H9 (cell line): ENCODE data around the gene C1QTNF6. TPM values are rescaled to one million over a fixed set of nuclear protein-coding genes. Genes with fewer than 3 reads are reported as not detected.

Source experiments
- DNase-seq: peaks from one replicate; pipeline ENCODE4 v3.0.0-alpha.2; 2017
- H2AFZ ChIP-seq: one replicate; pipeline ENCODE4 v1.6.1; 2013; ENCODE audit warnings: mild to moderate bottlenecking, low read length, control low read depth, moderate library complexity
- H2AK5ac ChIP-seq: 2 replicates; pipeline ENCODE4 v1.6.1; 2013; ENCODE audit warnings: low read length, control low read depth, mixed read lengths; ENCODE audit not compliant: insufficient read length
- H2BK120ac ChIP-seq: one replicate; pipeline ENCODE4 v1.6.1; 2013; ENCODE audit warnings: low read depth, mild to moderate bottlenecking, low read length, control low read depth, inconsistent platforms; ENCODE audit not compliant: poor library complexity, severe bottlenecking
- H2BK12ac ChIP-seq: 2 replicates; pipeline ENCODE4 v1.6.1; 2013; ENCODE audit warnings: low read length, control low read depth, mixed read lengths, low read depth; ENCODE audit not compliant: insufficient read length
- H2BK15ac ChIP-seq: 2 replicates; pipeline ENCODE4 v1.6.1; 2013; ENCODE audit warnings: low read depth, low read length, control low read depth
- H2BK20ac ChIP-seq: one replicate; pipeline ENCODE4 v1.6.1; 2013; ENCODE audit warnings: low read depth, mild to moderate bottlenecking, low read length, control low read depth, inconsistent platforms; ENCODE audit not compliant: poor library complexity, severe bottlenecking
- H2BK5ac ChIP-seq: 2 replicates; pipeline ENCODE4 v1.6.1; 2013; ENCODE audit warnings: low read length, control low read depth, mixed read lengths; ENCODE audit not compliant: insufficient read length
- H3K14ac ChIP-seq: 2 replicates; pipeline ENCODE4 v1.6.1; 2013; ENCODE audit warnings: low read length, control low read depth; ENCODE audit not compliant: insufficient read depth
- H3K18ac ChIP-seq: 2 replicates; pipeline ENCODE4 v1.6.1; 2013; ENCODE audit warnings: low read depth, mild to moderate bottlenecking, mixed read lengths, low read length, control low read depth; ENCODE audit not compliant: insufficient read length
- H3K23ac ChIP-seq: 2 replicates; pipeline ENCODE4 v1.6.1; 2013; ENCODE audit warnings: low read length, control low read depth, mixed read lengths, low read depth; ENCODE audit not compliant: insufficient read length
- H3K23me2 ChIP-seq: 2 replicates; pipeline ENCODE4 v1.6.1; 2013; ENCODE audit warnings: low read depth, mild to moderate bottlenecking, mixed read lengths, low read length, control low read depth; ENCODE audit not compliant: insufficient read length, poor library complexity, severe bottlenecking
- H3K27ac ChIP-seq: 2 replicates; pipeline ENCODE4 v1.5.1; 2013; ENCODE audit warnings: low read length, control low read depth, mixed read lengths, low read depth; ENCODE audit not compliant: insufficient read length
- H3K27me3 ChIP-seq: 2 replicates; pipeline ENCODE4 v1.6.1; 2013; ENCODE audit warnings: low read length, control low read depth, inconsistent platforms; ENCODE audit not compliant: insufficient read depth
- H3K4ac ChIP-seq: 2 replicates; pipeline ENCODE4 v1.6.1; 2013; ENCODE audit warnings: low read depth, mild to moderate bottlenecking, control low read depth, inconsistent platforms, low read length, moderate library complexity
- H3K4me1 ChIP-seq: 2 replicates; pipeline ENCODE4 v1.6.1; 2013; ENCODE audit warnings: low read length, control low read depth, inconsistent platforms; ENCODE audit not compliant: insufficient read depth
- H3K4me2 ChIP-seq: 2 replicates; pipeline ENCODE4 v1.6.1; 2013; ENCODE audit warnings: low read length, control low read depth, mixed read lengths; ENCODE audit not compliant: insufficient read length, insufficient read depth
- H3K56ac ChIP-seq: 2 replicates; pipeline ENCODE4 v1.6.1; 2013; ENCODE audit warnings: low read depth, mild to moderate bottlenecking, mixed read lengths, low read length, control low read depth; ENCODE audit not compliant: insufficient read length
- H3K79me1 ChIP-seq: 2 replicates; pipeline ENCODE4 v1.6.1; 2013; ENCODE audit warnings: low read depth, mild to moderate bottlenecking, moderate library complexity, low read length, control low read depth, inconsistent platforms; ENCODE audit not compliant: insufficient read depth, poor library complexity, severe bottlenecking
- H3K79me2 ChIP-seq: 2 replicates; pipeline ENCODE4 v1.6.1; 2013; ENCODE audit warnings: low read length, control low read depth, inconsistent platforms; ENCODE audit not compliant: insufficient read depth
- H3K9ac ChIP-seq: 2 replicates; pipeline ENCODE4 v1.6.1; 2013; ENCODE audit warnings: low read length, control low read depth, mixed read lengths; ENCODE audit not compliant: insufficient read length; ENCODE audit errors: extremely low read depth
- H3K9me3 ChIP-seq: one replicate; pipeline ENCODE4 v1.6.1; 2013; ENCODE audit warnings: low read depth, low read length, inconsistent platforms; ENCODE audit not compliant: control insufficient read depth
- H3T11ph ChIP-seq: one replicate; pipeline ENCODE4 v1.6.1; 2013; ENCODE audit warnings: mild to moderate bottlenecking, low read length, control low read depth, inconsistent platforms
- H4K20me1 ChIP-seq: one replicate; pipeline ENCODE4 v1.6.1; 2013; ENCODE audit not compliant: control insufficient read depth, insufficient read length, insufficient read depth
- H4K5ac ChIP-seq: 2 replicates; pipeline ENCODE4 v1.6.1; 2013; ENCODE audit warnings: low read depth, mild to moderate bottlenecking, mixed read lengths, low read length, control low read depth; ENCODE audit not compliant: insufficient read length
- H4K8ac ChIP-seq: replicated peaks from 2 replicates; pipeline ENCODE4 v1.6.1; 2013; ENCODE audit warnings: low read length, control low read depth, mixed read lengths, low read depth; ENCODE audit not compliant: insufficient read length
- H4K91ac ChIP-seq: 2 replicates; pipeline ENCODE4 v1.6.1; 2013; ENCODE audit warnings: low read depth, mild to moderate bottlenecking, moderate library complexity, mixed read lengths, low read length, control low read depth; ENCODE audit not compliant: insufficient read length
- H3K27ac Mint-ChIP-seq, 3 experiments: 2 replicates in 2 of 3; 3 replicates in 1 of 3; pipeline ENCODE4 v1.8.0; 2020 to 2021; ENCODE audit warnings: mixed read lengths in 3 of 3, mild to moderate bottlenecking in 1 of 3, moderate library complexity in 1 of 3
- H3K27me3 Mint-ChIP-seq: 2 replicates; pipeline ENCODE4 v1.8.0; 2021; ENCODE audit warnings: low read depth, mild to moderate bottlenecking, moderate library complexity, mixed read lengths
- H3K36me3 Mint-ChIP-seq, 3 experiments: 2 replicates in 2 of 3; 3 replicates in 1 of 3; pipeline ENCODE4 v1.8.0; 2020 to 2021; ENCODE audit warnings: low read depth in 3 of 3, mixed read lengths in 3 of 3; ENCODE audit not compliant: insufficient read depth in 1 of 3
- H3K4me1 Mint-ChIP-seq, 2 experiments: 2 replicates each; pipeline ENCODE4 v1.8.0; 2020; ENCODE audit warnings: mixed read lengths in 2 of 2
- H3K4me3 Mint-ChIP-seq, 2 experiments: 2 replicates in 1 of 2; 3 replicates in 1 of 2; pipeline ENCODE4 v1.8.0; 2020 to 2021; ENCODE audit warnings: mild to moderate bottlenecking in 2 of 2, mixed read lengths in 2 of 2, moderate library complexity in 1 of 2
- H3K9me3 Mint-ChIP-seq, 2 experiments: 2 replicates in 1 of 2; 3 replicates in 1 of 2; pipeline ENCODE4 v1.8.0; 2020; ENCODE audit warnings: mild to moderate bottlenecking in 2 of 2, mixed read lengths in 2 of 2, moderate library complexity in 1 of 2
- WGBS: extraction: QIAGEN DNeasy Blood & Tissue Kit; methylation state at CpG from one replicate; pipeline ENCODE4 v1.1.7; 2013; ENCODE audit warnings: missing lambda C conversion rate, low lambda C conversion rate, mixed read lengths; ENCODE audit not compliant: insufficient read length; ENCODE audit errors: extremely low coverage; 5-methylcytosine and 5-hydroxymethylcytosine counted together
- total RNA-seq: library from RNA; stranded (reverse); gene quantifications from 2 replicates; pipeline ENCODE4 v1.2.1, GENCODE V29; 2021
- TF ChIP-seq, protein P1 (sequence below): fragments of 200-600 bp; sonication (generic); conservative IDR thresholded peaks from 3 replicates; pipeline ENCODE4 v1.8.0; 2021; ENCODE audit warnings: antibody characterized with exemption, mild to moderate bottlenecking

C1QTNF6 gene
- total RNA-seq, 1 experiment from 2014 or later: 5.0 TPM

GRCh38 chr22:37178350-37179125 is 9.5 kb downstream of the C1QTNF6 start:
- H2BK12ac ChIP-seq: no peak overlapping the region
- H2BK120ac ChIP-seq: no peak overlapping the region
- H2BK20ac ChIP-seq: no peak overlapping the region
- WGBS: no CpG with 5 or more reads among the region's 17 CpGs
- Mint-ChIP-seq H3K27me3 (peaks cover 34% of the 10 kb centered on the region), H3K36me3 (no peaks in the 10 kb centered on the region; a peak in 1 of 7 replicates), H3K27ac (no peak overlapping the region; a peak in 2 of 7 replicates), H3K4me3 (no peak overlapping the region), H3K4me1 (peaks cover 21 to 44% of the 10 kb centered on the region in 2 experiments), H3K9me3 (no peaks in the 10 kb centered on the region; a peak in 1 of 5 replicates)
- no peak overlapping the region for H4K91ac ChIP-seq
- no peaks in the 10 kb centered on the region for H3K79me1 ChIP-seq
- no peak overlapping the region for H3K4me2 ChIP-seq
- H3K14ac ChIP-seq: no peak overlapping the region
- no peak overlapping the region for H2BK15ac ChIP-seq
- no peak overlapping the region for H3K18ac ChIP-seq
- TF ChIP-seq, protein P1, sequence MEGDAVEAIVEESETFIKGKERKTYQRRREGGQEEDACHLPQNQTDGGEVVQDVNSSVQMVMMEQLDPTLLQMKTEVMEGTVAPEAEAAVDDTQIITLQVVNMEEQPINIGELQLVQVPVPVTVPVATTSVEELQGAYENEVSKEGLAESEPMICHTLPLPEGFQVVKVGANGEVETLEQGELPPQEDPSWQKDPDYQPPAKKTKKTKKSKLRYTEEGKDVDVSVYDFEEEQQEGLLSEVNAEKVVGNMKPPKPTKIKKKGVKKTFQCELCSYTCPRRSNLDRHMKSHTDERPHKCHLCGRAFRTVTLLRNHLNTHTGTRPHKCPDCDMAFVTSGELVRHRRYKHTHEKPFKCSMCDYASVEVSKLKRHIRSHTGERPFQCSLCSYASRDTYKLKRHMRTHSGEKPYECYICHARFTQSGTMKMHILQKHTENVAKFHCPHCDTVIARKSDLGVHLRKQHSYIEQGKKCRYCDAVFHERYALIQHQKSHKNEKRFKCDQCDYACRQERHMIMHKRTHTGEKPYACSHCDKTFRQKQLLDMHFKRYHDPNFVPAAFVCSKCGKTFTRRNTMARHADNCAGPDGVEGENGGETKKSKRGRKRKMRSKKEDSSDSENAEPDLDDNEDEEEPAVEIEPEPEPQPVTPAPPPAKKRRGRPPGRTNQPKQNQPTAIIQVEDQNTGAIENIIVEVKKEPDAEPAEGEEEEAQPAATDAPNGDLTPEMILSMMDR: no peak
- DNase-seq: no peak
- no peaks in the 10 kb centered on the region for H3K79me2 ChIP-seq
- no peak overlapping the region for H3K23ac ChIP-seq
- no peaks in the 10 kb centered on the region for H3K4me1 ChIP-seq
- H2BK5ac ChIP-seq: no peak overlapping the region
- no peak overlapping the region for H3K27ac ChIP-seq
- no peak overlapping the region for H2AK5ac ChIP-seq
- H4K8ac ChIP-seq: no peak overlapping the region
- H3K4ac ChIP-seq: no peak overlapping the region
- no peak overlapping the region for H2AFZ ChIP-seq
- H3K27me3 ChIP-seq: no peaks in the 10 kb centered on the region
- H4K5ac ChIP-seq: no peak overlapping the region
- no peaks in the 10 kb centered on the region for H4K20me1 ChIP-seq
- no peak overlapping the region for H3K9ac ChIP-seq
- H3K23me2 ChIP-seq: no peaks in the 10 kb centered on the region
- H3K56ac ChIP-seq: no peak overlapping the region
- H3T11ph ChIP-seq: no peak overlapping the region
- H3K9me3 ChIP-seq: no peaks in the 10 kb centered on the region
